SK-N-SH treated with all-trans-retinoic acid at 6 μM for 48 hours (cell line): ENCODE data around the gene CCDC159.

Experiments used
- ATAC-seq: fragments of 200-7000 bp; cut with Tn5 transposase; 3 replicates; pipeline ENCODE4 v1.9.1; 2020; ENCODE audit warnings: mild to moderate bottlenecking, moderate library complexity
- ARNTL ChIP-seq: fragments of 450-650 bp; formaldehyde crosslinking; IDR thresholded peaks from 2 replicates; pipeline ENCODE4 v1.5.0; 2020; ENCODE audit warnings: low read depth, mild to moderate bottlenecking, moderate library complexity, borderline replicate concordance
- BACH2 ChIP-seq: fragments of 250-450 bp; sonication (Bioruptor Pico); IDR thresholded peaks from 2 replicates; pipeline ENCODE4 v1.9.0; 2021; ENCODE audit warnings: mild to moderate bottlenecking, borderline replicate concordance
- CSDC2 ChIP-seq: fragments of 250-450 bp; sonication (Bioruptor Pico); IDR thresholded peaks from 2 replicates; pipeline ENCODE4 v1.5.0; 2020; ENCODE audit warnings: mild to moderate bottlenecking, moderate library complexity
- ESRRG ChIP-seq: fragments of 250-450 bp; sonication (Bioruptor Pico); IDR thresholded peaks from 2 replicates; pipeline ENCODE4 v1.6.1; 2021; ENCODE audit warnings: mild to moderate bottlenecking
- GLIS3 ChIP-seq: fragments of 250-450 bp; sonication (Bioruptor Pico); IDR thresholded peaks from 2 replicates; pipeline ENCODE4 v1.5.0; 2020; ENCODE audit warnings: mild to moderate bottlenecking, moderate library complexity
- ISL1 ChIP-seq: fragments of 250-450 bp; sonication (Bioruptor Pico); IDR thresholded peaks from 2 replicates; pipeline ENCODE4 v2.1.2; 2022; ENCODE audit warnings: mild to moderate bottlenecking, moderate library complexity
- OSR1 ChIP-seq: fragments of 250-450 bp; sonication (Bioruptor Pico); IDR thresholded peaks from 2 replicates; pipeline ENCODE4 v1.8.0; 2022; ENCODE audit warnings: moderate library complexity, mild to moderate bottlenecking, inconsistent platforms
- PATZ1 ChIP-seq: fragments of 250-450 bp; sonication (Bioruptor Pico); IDR thresholded peaks from 2 replicates; pipeline ENCODE4 v1.8.0; 2020; ENCODE audit warnings: mild to moderate bottlenecking, moderate library complexity, borderline replicate concordance
- POU6F1 ChIP-seq: fragments of 250-450 bp; sonication (Bioruptor Pico); IDR thresholded peaks from 2 replicates; pipeline ENCODE4 v1.8.0; 2021; ENCODE audit warnings: low read depth, mild to moderate bottlenecking, moderate library complexity, borderline replicate concordance
- PPARA ChIP-seq: fragments of 250-450 bp; sonication (Bioruptor Pico); IDR thresholded peaks from 2 replicates; pipeline ENCODE4 v1.5.0; 2020; ENCODE audit warnings: mild to moderate bottlenecking, borderline replicate concordance
- RARB ChIP-seq: fragments of 250-450 bp; sonication (Bioruptor Pico); IDR thresholded peaks from 2 replicates; pipeline ENCODE4 v1.8.0; 2021; ENCODE audit warnings: mild to moderate bottlenecking, moderate library complexity
- SNAI2 ChIP-seq: fragments of 250-450 bp; sonication (Bioruptor Pico); IDR thresholded peaks from 2 replicates; pipeline ENCODE4 v1.5.0; 2020; ENCODE audit warnings: mild to moderate bottlenecking, moderate library complexity
- TCF4 ChIP-seq: fragments of 250-450 bp; sonication (Bioruptor Pico); IDR thresholded peaks from 2 replicates; pipeline ENCODE4 v1.8.0; 2021; ENCODE audit warnings: mild to moderate bottlenecking, moderate library complexity, borderline replicate concordance
- TOX ChIP-seq: fragments of 250-450 bp; sonication (Bioruptor Pico); IDR thresholded peaks from 2 replicates; pipeline ENCODE4 v1.8.0; 2021; ENCODE audit warnings: mild to moderate bottlenecking, moderate library complexity, borderline replicate concordance
- ZFP3 ChIP-seq: fragments of 250-450 bp; sonication (Bioruptor Pico); IDR thresholded peaks from 2 replicates; pipeline ENCODE4 v1.5.0; 2020; ENCODE audit warnings: mild to moderate bottlenecking, moderate library complexity
- ZFP30 ChIP-seq: fragments of 450-650 bp; formaldehyde crosslinking; IDR thresholded peaks from 2 replicates; pipeline ENCODE4 v1.5.0; 2022; ENCODE audit warnings: mild to moderate bottlenecking, moderate library complexity
- ZNF565 ChIP-seq: fragments of 450-650 bp; formaldehyde crosslinking; conservative IDR thresholded peaks from 2 replicates; pipeline ENCODE4 v1.5.0; 2020; ENCODE audit warnings: low read depth, mild to moderate bottlenecking, moderate library complexity
- ZNF70 ChIP-seq: fragments of 450-650 bp; formaldehyde crosslinking; IDR thresholded peaks from 2 replicates; pipeline ENCODE4 v1.5.0; 2020; ENCODE audit warnings: mild to moderate bottlenecking, moderate library complexity
- ZNF8 ChIP-seq: fragments of 450-650 bp; formaldehyde crosslinking; IDR thresholded peaks from 2 replicates; pipeline ENCODE4 v1.5.0; 2020; ENCODE audit warnings: mild to moderate bottlenecking, moderate library complexity
- TF ChIP-seq, protein P1 (sequence below): fragments of 250-450 bp; sonication (Bioruptor Pico); IDR thresholded peaks from 2 replicates; pipeline ENCODE4 v1.5.1; 2021; ENCODE audit warnings: mild to moderate bottlenecking, moderate library complexity
- TF ChIP-seq, protein P2 (sequence below): fragments of 250-450 bp; sonication (Bioruptor Pico); IDR thresholded peaks from 2 replicates; pipeline ENCODE4 v1.5.1; 2020; ENCODE audit warnings: low read depth, mild to moderate bottlenecking, moderate library complexity
- TF ChIP-seq, protein P3 (sequence below): fragments of 250-450 bp; sonication (Bioruptor Pico); IDR thresholded peaks from 2 replicates; pipeline ENCODE4 v1.5.0; 2020; ENCODE audit warnings: mild to moderate bottlenecking, moderate library complexity

Gene CCDC159

GRCh38 chr19:11335449-11336146, 10.7 kb upstream of the CCDC159 start:
- no peak for ATAC-seq
- TF ChIP-seq ZFP3 (CRISPR knock-in tag) (no peak), PPARA (CRISPR knock-in tag) (no peak), ESRRG (CRISPR knock-in tag) (no peak), GLIS3 (CRISPR knock-in tag) (no peak), ZNF565 (no peak), POU6F1 (CRISPR knock-in tag) (no peak), ARNTL (CRISPR knock-in tag) (no peak), OSR1 (CRISPR knock-in tag) (no peak), SNAI2 (CRISPR knock-in tag) (no peak), ZNF8 (CRISPR knock-in tag) (no peak), BACH2 (no peak), ZFP30 (no peak), RARB (CRISPR knock-in tag) (no peak), TCF4 (CRISPR knock-in tag) (no peak)
- TF ChIP-seq, protein P1, sequence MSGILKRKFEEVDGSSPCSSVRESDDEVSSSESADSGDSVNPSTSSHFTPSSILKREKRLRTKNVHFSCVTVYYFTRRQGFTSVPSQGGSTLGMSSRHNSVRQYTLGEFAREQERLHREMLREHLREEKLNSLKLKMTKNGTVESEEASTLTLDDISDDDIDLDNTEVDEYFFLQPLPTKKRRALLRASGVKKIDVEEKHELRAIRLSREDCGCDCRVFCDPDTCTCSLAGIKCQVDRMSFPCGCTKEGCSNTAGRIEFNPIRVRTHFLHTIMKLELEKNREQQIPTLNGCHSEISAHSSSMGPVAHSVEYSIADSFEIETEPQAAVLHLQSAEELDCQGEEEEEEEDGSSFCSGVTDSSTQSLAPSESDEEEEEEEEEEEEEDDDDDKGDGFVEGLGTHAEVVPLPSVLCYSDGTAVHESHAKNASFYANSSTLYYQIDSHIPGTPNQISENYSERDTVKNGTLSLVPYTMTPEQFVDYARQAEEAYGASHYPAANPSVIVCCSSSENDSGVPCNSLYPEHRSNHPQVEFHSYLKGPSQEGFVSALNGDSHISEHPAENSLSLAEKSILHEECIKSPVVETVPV (CRISPR knock-in tag) = no peak
- TF ChIP-seq, protein P2, sequence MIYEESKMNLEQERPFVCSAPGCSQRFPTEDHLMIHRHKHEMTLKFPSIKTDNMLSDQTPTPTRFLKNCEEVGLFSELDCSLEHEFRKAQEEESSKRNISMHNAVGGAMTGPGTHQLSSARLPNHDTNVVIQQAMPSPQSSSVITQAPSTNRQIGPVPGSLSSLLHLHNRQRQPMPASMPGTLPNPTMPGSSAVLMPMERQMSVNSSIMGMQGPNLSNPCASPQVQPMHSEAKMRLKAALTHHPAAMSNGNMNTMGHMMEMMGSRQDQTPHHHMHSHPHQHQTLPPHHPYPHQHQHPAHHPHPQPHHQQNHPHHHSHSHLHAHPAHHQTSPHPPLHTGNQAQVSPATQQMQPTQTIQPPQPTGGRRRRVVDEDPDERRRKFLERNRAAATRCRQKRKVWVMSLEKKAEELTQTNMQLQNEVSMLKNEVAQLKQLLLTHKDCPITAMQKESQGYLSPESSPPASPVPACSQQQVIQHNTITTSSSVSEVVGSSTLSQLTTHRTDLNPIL = no peak

DNA sequence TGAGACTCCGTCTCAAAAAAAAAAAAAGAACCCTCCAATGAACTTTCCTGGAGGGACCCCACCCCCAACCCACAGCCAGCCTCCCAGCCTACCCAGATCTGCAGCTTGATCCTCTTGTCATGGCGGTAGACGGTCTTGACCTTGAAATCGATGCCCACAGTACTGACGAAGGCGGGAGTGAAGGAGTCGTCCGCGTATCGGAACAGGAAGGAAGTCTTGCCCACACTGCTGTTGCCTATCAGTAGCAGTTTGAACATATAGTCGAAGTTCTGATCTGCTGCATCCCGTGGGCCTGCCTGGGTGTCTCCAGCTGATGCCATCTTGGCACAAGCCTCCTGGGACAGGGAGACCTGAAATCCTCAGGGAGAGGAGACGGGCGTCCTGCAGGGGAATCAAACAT, 9.2 kb upstream of the CCDC159 start:
- TF ChIP-seq TOX (CRISPR knock-in tag) = no peak
- TF ChIP-seq, protein P1 (CRISPR knock-in tag) = no peak
- TF ChIP-seq ZFP30 = no peak
- no peak for TF ChIP-seq PATZ1 (CRISPR knock-in tag)
- TF ChIP-seq ZNF70 = no peak
- TF ChIP-seq RARB (CRISPR knock-in tag) = no peak
- no peak for TF ChIP-seq CSDC2 (CRISPR knock-in tag)
- TF ChIP-seq ZFP3 (CRISPR knock-in tag) = no peak
- TF ChIP-seq POU6F1 (CRISPR knock-in tag) = no peak
- TF ChIP-seq ISL1 (CRISPR knock-in tag) = no peak
- TF ChIP-seq ARNTL (CRISPR knock-in tag) = no peak
- TF ChIP-seq OSR1 (CRISPR knock-in tag) = no peak
- TF ChIP-seq, protein P3, sequence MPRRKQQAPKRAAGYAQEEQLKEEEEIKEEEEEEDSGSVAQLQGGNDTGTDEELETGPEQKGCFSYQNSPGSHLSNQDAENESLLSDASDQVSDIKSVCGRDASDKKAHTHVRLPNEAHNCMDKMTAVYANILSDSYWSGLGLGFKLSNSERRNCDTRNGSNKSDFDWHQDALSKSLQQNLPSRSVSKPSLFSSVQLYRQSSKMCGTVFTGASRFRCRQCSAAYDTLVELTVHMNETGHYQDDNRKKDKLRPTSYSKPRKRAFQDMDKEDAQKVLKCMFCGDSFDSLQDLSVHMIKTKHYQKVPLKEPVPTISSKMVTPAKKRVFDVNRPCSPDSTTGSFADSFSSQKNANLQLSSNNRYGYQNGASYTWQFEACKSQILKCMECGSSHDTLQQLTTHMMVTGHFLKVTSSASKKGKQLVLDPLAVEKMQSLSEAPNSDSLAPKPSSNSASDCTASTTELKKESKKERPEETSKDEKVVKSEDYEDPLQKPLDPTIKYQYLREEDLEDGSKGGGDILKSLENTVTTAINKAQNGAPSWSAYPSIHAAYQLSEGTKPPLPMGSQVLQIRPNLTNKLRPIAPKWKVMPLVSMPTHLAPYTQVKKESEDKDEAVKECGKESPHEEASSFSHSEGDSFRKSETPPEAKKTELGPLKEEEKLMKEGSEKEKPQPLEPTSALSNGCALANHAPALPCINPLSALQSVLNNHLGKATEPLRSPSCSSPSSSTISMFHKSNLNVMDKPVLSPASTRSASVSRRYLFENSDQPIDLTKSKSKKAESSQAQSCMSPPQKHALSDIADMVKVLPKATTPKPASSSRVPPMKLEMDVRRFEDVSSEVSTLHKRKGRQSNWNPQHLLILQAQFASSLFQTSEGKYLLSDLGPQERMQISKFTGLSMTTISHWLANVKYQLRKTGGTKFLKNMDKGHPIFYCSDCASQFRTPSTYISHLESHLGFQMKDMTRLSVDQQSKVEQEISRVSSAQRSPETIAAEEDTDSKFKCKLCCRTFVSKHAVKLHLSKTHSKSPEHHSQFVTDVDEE (CRISPR knock-in tag) = no peak
- TF ChIP-seq PPARA (CRISPR knock-in tag) = no peak
- no peak for TF ChIP-seq TCF4 (CRISPR knock-in tag)
- no peak for TF ChIP-seq SNAI2 (CRISPR knock-in tag)
- no peak for TF ChIP-seq ESRRG (CRISPR knock-in tag)
- TF ChIP-seq, protein P2 = no peak
- TF ChIP-seq ZNF565 = no peak
- ATAC-seq = no peak
